ENCODE measurements around the gene CD300A.

The CD300A gene

DNA sequence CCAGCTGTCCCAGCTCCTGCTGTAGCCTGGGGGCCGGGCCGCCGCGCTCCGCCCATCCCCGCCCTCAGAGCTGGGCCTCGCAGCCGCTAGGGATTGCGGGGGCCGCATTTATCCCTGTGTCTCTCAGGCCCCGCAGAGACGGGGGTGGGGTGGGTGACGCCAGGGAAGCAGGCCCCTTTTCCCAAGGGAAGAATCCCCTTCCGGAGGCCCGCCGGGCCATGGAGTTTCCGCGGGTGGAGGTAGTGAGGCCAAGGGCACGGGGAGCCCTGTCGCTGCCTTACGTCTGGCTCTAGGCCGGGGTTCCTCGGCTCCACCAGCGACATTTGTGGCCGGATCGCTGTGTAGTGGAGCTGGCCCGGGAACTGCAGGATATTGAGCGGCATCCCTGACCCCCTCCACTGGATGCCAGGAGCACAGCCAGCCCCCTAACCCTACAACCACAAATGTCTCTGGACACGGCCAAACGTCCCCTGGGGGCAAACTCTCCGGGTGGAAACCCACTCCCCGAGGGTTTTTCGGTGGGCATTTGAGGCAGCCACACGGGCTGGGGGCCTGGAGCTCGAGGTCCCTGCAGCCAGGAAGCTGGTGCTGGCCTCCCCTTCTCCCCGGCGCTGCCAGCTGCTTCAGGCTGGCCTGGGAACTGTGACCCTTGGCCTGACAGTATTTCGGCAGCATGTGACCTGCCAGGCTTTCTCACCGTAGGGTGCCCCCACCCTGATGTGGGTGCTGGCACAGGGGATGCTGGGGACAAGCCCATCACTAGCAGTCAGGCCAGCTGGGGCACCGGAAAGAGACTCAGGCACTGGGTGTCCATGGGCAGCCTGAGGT lies 12.0 kb upstream of the CD300A start:
- peak; percentile 52 for DNase-seq (ENCODE audit: low read depth)

DNA sequence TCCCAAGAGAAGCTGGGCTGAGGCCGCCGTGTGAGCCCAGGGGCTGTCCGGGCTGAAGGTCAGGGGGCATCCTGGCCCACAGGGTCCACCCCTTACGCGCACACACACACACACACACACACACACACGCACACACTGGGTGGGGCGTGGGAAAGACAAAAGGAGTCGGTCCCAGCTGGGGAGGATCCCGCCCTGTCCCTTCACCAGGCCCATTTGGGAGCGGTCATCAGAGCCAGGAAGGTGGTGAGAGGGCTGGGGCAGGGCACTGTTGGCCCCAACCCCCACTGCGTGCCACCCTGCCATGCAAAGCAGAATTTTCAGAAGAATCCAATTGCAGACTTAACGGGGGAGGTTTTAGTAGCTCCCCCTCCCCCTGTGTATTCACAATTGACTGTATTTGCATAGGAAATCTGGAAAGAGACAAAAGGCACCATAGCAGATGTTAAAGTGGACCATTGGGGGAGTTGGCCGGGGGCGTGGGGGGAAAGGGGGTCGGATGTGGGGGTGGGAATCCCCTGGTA lies 11.3 kb upstream of the CD300A start:
- DNase-seq (ENCODE audit: low read depth) = no peak

DNA sequence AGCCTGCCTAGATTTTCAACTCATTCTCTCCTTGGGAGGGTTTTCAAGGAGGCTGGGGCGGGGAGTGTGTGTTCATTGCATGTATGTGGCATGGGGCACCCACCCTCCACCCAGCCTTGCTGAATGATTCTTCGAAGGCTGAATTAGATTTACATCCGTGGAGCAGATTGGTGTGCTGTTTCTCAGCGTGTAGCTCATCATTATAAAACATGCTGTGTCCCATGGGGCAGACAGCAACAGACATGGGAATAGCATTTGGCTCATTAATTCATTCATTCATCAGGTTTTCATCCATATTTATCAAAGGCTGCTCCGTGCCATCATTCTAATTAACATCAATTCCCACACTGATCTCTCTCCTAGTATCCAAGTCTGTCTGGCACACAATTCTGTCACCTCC lies 10.6 kb upstream of the CD300A start:
- no peak for DNase-seq (ENCODE audit: low read depth)

DNA sequence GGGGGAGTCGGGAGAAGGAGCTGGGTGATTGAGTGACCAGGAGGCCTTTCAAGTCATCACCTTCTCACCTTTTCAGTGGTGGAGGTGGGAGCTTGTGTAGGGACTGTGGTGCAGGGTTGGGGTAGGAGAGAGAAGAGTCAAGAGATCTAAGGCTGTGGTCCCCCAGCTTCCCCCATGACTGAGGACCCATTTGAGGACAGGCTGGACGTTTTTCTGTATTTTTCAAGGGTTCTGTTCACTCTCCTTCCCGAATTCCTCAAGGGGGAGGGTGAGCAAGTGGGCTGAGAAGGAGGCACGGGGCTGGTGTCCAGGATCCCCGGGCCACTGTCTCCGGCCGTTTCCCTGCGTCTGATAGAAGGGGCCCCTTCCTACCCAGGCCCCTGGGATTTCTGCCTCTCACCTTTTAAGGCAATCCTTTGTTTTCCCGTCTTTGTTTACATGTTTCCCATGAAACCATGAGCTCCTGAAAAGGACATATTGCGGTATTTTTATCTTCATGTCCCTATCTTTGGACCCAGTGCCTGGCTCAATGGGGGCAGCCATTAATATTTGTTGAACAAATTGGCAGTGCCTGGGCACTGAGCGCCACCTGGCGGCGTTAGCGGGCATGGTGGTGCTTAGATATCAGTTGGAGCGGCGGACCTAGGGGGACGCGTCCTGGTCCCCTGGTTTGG lies 9.2 kb upstream of the CD300A start:
- DNase-seq (ENCODE audit: low read depth) = peak; percentile 28

DNA sequence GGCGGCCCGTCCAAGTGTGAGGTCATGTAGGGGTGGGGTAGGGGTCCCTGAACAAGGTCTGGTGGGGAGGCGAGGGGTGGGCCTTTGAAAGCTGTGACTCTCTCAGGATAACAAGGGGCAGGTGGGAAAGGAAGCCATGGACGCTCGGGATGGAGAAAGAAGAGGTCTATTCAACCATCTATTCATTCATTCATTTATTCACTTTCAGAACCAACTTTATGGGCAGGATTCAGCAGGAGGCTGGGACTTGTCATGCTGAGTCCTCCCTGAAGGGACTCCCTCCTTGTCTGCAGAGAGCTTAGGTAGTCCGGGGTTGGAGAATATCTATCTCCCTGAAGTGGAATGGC lies 8.6 kb upstream of the CD300A start:
- DNase-seq (ENCODE audit: low read depth) = no peak

DNA sequence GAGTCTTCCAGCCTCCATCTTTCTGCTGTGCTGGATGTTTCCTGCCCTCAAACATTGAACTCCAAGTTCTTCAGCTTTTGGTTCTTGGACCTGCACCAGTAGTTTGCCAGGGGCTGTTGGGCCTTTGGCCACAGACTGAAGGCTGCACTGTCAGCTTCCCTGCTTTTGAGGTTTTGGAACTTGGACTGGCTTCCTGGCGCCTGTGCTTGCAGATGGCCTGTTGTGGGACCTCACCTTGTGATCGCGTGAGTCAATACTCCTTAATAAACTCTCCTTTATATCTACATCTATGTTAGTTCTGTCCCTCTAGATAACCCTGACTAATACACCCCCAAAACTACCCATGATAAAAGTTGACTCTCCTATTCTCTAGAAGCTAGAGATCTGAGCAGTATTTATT lies 7.6 kb upstream of the CD300A start:
- DNase-seq (ENCODE audit: low read depth) = no peak

DNA sequence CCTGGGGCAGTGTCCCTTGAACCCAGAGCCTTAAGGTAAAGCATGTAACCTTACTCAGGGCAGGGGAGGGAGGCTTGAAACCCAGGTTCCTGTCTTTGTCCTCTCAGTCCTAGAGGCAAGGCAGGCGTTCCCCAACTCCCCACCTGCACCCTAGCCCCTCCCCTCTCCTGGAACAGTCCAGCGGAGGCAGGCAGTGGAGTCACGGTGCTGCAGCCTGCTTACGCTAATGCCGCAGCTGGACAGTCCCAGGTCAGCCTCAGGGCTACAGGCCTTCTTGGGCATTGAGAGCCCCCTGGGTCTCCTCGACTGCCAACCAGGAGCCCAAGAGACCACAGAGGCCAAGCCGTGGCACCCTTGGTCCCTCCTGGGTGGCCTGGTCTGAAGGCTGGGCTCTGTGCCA lies 6.8 kb upstream of the CD300A start:
- no peak for DNase-seq (ENCODE audit: low read depth)

DNA sequence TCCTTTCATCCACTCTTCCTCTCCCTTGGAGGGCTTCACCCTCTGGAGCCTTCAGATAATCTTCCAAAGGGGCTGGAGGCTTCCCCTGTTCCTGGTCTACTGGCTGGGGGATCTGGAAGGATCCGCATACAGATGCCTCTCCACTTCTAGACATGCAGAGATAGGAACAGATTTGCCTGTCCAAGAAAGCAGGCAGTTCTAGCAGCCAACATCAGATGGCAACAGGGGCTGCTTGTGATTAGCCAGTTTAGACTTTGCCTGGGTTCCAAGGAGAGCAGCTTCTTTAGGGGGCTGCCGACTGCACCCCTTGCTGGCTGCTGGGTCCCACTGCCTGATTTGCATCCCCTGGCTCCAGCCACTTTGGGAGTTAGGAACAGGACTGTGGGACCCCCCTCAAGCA lies 6.2 kb upstream of the CD300A start:
- DNase-seq (ENCODE audit: low read depth) = no peak

DNA sequence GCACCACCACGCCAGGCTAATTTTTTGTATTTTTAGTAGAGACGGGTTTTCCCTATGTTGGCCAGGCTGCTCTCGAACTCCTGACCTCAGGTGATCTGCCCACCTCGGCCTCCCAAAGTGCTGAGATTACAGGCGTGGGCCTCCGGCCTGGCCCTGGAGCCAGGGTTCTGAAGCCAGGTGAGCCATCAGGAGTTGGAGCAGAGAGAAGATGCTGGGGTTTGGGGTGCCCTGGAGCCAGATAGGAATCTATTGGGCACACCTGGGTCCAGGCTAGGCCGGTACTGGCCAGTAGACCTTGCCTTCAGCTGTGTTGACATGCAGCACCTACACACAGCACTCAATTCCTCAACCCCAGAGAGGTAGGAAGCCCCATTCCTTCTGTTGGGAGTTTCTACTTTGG lies 5.4 kb upstream of the CD300A start:
- DNase-seq (ENCODE audit: low read depth) = no peak

DNA sequence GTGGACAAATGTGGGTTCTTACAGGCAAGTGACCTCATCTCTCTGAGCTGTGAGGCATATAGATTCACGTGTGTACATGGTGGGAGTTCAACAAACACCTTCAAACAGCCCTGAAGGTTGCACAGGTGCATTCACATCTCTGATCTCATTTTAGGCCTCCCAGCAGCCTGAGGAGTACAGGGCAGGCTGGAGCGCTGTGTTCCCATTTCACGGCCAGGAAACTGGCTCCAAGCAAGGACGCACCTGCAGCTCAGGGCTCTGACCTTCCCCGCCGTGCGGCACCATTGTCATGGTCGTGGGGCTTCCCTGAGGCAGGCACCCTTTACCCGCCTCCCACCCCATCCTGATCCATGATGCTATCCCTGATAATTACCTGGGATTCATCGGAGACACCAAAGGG lies 4.8 kb upstream of the CD300A start:
- DNase-seq (ENCODE audit: low read depth) = no peak

DNA sequence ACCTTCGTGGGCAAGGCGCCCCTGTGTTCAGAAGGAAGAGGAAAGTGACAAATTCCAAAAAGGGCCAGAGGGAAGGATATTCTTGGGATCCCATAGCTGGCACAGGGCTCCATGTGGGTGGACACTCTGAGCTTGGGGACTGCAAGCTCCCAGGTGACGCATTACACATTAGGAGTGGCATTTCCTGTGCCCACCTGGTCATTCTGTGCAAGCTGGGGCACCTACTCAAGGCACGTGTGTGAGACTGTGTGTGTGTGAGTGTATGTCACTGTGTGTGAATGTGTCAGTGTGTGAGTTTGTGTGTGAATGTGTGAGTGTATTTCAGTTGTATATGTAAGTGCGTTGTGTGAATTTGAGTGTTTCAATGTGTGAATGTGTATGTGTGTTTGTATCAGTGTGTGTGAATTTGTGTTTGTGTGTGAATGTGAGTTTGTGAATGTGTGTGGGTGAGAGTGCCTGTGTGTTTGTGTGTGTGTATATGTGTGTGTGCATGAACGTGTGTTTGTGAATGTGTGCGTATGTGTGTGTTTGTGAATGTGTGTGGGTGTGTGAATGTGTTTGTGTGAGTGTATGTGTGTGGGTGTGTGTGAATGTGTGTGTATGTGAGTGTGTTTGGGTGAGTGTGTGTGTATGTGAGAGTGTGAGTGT lies 1.6 kb upstream of the CD300A start:
- no peak for DNase-seq (ENCODE audit: low read depth)

DNA sequence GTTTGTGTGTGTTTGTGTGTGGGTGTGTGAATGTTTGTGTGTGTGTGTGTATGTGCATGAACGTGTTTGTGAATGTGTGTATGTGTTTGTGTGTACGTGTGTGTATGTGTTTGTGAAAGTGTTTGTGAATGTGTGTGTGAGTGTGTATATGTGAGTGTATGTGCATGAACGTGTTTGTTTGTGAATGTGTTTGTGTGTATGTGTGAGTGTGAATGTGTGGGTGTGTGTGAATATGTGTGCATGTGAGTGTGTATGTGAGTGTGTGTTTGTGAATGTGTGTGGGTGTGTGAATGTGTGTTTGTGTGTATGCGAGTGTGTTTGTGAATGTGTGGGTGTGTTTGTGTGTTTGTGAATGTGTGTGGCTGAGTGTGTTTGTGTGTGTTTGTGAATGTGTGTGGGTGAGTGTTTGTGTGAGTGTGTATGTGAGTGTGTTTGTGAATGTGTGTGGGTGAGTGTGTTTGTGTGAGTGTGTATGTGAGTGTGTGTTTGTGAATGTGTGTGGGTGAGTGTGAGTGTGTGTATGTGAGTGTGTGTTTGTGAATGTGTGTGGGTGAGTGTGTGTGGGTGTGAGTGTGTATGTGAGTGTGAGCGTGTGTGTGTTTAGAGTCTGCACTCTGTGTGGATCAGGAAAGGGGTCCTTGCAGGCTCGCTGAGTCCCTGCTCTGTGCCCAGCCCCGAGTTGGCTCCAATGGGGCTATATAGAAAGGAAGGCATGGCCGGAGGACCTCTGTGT lies 890 bp upstream of the CD300A start:
- no peak for DNase-seq (ENCODE audit: low read depth)

DNA sequence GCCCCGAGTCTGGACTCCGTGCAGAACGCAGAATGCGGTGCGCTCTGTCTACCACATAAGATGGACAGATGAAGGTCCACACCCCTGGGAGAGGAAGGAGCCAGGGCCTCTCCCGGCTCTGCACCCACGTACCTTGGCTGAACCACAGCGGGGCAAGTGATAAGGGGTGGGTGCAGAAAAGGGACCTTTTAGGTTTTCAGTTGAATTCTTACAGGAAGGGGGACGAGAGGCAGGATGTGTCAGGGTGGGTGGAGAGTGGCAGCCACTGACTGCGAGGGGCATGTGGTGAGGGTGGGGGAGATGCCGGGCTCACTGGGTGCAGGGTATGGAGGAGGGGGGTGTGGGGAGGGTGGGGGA lies 372 bp downstream of the CD300A start:
- no peak for DNase-seq (ENCODE audit: low read depth)

DNA sequence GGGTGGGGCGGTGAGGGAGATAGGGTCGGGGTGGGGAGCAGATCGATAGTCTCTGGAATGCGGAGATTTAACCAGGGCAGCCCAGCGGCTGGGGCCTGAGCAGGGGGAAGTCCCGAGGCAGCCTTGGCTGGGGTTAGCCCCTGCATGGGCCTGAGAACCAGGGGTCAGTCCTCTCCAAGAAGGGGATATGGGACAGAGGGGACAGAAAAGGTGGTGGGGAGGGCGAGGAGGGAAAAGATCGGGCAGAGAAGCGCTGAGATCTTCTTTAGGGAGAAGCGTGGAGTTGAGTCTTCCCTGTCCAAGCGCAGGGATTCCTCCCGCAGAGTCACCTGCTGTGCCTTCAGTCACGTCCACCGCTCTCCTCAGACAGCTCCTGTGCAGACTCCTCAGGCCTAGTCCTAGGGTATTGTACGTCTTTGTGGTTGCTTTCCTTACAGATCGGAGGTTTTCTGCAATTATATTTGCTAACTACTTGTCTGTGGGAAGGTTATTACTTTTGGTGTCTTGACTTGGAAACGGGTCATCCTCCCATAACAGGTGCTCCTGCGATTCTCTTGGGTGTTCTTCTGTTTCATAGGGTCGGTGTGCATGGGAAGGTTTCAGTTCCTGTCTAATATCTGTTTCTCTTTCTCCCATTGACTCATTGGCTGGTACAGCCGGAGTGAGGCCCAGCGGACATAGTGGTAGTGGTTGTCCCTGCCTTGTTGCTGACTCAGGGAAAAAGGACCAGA lies 952 bp downstream of the CD300A start:
- no peak for DNase-seq (ENCODE audit: low read depth)

DNA sequence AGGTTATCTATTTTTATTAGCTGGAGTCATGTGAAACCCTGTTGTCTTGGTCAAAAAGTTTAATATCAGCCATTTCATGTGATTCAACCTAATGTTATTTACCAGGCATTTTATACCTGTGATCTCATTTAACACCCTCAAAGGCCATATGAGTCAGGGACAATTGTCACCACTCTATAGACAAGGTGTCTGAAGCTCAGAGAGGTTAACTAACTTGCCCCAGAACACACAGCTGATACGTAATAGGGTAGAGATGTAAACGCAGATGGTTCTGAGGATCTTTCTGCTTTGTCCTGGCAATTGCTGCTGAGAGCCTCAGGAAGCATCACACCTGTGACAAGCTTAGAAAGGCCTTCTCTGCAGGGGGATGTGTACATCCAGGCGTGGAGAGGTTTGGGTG lies 4.9 kb downstream of the CD300A start:
- DNase-seq (ENCODE audit: low read depth) = no peak

DNA sequence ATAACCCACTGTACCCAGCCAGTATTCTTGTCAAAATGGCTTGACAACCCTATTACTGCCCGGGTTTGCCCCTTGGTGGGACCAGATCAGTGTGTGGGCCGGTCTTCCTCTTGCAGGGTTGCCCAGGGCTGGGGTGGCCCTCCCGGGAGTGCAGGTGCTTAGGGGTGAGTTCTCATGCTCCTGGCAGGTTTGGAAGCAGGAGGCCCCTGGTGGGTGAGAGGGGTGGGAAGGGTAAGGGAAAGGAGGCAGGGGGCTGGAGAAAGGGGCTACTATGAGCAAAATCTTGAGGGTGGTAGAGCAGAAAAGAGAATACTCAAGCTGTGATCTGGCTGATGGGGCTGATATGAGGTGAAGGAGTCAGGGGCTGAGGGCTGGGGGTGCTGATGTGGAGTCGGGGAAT lies 6.5 kb downstream of the CD300A start:
- DNase-seq (ENCODE audit: low read depth) = no peak

DNA sequence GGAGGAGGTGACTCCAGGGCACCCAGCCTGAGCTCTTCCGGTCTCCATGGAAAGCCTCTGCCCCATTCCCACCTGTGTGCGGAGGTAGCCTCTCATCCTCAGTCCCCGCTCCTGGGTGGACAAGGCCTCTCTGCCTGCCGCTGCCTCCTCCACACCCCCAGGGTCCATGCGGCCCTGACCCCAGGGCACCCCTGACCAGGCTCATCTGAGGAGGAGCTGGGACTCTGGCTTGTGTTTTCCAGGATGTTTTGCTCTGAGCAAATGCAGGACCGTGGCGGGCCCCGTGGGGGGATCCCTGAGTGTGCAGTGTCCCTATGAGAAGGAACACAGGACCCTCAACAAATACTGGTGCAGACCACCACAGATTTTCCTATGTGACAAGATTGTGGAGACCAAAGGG lies 6.9 kb downstream of the CD300A start:
- DNase-seq (ENCODE audit: low read depth) = no peak

DNA sequence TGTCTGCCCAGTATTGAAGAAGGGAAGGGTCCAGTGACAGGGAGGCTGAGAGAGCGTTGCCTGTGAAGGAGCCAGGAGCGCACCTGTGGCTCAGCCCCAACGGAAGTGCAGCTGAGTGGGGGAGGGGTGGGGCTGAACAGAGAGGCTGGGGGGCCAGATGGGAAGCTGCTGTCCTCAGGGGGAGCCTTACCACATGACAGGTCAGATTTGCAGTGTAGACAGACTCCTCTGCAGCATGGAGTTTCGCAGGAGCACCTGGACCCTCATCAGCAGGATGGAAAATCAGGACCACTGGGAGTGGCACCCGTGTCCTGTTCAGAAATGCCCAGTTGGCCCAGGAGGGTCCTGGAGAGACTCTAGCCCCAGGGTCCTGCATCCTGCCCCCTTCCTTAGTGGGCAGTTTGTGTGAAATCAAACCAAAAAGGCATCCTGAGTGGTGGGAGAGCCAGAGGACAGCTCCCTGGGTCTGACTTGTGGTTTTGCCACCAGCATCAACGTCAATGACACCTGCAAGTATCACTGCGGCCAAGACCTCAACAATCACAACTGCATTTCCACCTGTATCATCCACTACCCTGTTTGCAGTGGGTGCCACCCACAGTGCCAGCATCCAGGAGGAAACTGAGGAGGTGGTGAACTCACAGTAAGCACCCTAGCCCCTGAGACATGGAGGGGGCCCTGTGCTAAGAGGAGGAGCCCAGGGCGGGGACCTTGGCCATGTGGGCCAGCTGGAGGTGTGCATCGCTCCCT lies 7.8 kb downstream of the CD300A start:
- DNase-seq (ENCODE audit: low read depth) = no peak

DNA sequence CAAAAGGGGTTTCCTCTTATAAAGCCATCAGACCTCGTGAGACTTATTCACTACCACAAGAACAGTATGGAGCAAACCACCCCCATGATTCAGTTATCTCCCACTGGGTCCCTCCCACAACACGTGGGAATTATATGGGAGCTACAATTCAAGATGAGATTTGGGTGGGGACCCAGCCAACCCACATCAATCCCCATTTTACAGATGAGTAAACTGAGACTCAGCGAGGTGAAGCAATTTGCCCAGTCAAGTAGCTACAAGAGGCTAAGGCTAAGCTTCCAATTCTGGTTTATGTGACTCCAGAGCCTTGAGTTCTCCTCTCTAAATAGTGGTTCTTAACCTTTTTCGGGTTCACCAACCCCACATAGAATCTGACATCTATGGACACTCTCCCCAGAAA lies 8.8 kb downstream of the CD300A start:
- DNase-seq (ENCODE audit: low read depth) = no peak

DNA sequence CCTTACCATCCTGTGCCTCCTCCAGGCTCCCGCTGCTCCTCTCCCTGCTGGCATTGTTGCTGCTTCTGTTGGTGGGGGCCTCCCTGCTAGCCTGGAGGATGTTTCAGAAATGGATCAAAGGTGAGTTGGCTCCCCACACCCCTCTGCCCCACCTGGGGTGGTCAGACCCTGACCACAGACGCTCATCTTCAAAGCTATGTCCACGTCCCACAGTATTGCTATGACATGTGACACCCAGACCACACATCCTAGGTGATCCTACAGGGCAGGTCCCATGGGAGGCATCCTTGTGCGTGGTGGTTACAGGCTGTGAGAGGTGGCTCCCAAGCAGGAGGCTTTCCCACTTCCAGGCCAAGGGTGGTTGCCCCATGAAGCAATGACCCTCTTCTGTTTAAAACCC lies 11.0 kb downstream of the CD300A start:
- DNase-seq (ENCODE audit: low read depth) = no peak

DNA sequence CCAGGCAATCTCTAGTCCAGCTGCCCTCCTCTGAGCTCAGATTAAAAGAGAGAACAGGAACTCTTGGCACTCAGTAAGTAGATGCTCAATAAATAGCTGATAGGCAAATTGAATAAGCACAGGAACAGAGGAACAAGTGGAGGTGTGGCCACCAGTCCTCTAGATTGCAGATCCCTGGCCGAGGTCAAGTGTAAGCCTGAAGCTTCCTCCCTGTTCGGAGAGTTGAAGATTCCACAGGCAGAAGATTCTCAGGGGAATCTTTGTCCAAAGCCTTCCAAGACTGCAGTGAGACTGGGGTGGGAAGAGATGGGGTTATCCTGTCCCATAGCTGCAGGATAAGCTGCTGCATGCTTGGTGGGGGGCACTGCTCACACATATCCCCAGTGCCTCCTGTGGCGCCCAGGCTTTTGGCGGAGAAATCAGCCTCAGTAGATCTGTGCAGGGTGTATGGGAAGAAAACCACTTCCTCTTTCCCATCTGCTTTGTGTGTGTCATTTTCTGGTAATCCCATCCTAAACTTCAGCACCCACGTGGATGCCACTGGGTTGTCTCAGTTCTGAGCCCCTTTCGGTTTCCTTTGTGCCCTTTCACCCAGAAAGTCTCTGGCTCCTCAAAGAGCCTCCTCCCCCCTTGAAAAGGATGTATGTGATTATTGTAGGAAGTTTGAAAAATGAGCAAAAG lies 12.1 kb downstream of the CD300A start:
- DNase-seq (ENCODE audit: low read depth) = no peak

Data from fibroblast of the conjunctiva (primary cell).